ENCODE data around the gene SLC5A1. TPM values are rescaled to one million over a fixed set of nuclear protein-coding genes. Genes with fewer than 3 reads are reported as not detected.

The SLC5A1 gene
- total and polyA plus RNA-seq, 9 of the 15 experiments (the other 6 are each of a cell fraction or from before 2014, with no cell fraction given), result not detected

DNA sequence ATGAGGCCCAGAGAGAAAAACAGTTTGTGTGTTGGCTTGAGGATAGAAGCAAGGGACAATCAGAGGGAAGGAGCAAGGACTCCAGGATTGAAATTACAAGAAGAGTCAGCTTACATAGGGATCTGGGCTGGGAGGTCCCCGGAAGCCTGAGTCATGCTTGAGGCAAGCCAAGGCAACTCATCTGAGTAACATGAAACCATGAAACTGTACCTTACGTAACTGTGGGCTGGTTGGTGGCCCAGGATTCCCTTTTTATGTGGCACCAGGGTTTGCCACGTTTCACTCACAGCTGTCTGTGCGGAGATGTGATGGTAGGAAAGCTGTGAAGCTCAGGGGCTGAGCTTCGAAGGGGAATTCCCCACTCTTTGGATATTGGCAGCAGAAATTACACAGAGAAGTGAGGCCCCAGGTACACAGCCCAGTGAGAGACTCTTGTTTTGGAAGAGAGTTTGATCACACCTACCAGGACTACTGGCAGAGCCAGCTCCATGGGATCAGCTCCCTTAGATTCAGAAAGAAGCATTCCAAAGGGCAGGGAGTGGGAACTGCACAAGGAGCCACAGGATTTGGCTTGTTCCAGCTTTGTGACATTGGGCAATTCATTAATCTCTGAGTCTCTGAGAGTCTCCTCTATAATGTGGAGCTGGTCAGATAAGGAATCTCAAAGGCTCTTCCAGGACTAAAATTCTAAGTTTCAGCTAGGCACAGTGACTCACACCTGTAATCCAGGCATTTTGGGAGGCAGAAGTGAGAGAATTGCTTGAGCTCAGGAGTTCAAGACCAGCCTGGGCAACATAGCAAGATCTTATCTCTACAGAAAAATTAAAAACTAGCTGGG, 7.8 kb downstream of the SLC5A1 start (continued):
- TF ChIP-seq, protein P1, sequence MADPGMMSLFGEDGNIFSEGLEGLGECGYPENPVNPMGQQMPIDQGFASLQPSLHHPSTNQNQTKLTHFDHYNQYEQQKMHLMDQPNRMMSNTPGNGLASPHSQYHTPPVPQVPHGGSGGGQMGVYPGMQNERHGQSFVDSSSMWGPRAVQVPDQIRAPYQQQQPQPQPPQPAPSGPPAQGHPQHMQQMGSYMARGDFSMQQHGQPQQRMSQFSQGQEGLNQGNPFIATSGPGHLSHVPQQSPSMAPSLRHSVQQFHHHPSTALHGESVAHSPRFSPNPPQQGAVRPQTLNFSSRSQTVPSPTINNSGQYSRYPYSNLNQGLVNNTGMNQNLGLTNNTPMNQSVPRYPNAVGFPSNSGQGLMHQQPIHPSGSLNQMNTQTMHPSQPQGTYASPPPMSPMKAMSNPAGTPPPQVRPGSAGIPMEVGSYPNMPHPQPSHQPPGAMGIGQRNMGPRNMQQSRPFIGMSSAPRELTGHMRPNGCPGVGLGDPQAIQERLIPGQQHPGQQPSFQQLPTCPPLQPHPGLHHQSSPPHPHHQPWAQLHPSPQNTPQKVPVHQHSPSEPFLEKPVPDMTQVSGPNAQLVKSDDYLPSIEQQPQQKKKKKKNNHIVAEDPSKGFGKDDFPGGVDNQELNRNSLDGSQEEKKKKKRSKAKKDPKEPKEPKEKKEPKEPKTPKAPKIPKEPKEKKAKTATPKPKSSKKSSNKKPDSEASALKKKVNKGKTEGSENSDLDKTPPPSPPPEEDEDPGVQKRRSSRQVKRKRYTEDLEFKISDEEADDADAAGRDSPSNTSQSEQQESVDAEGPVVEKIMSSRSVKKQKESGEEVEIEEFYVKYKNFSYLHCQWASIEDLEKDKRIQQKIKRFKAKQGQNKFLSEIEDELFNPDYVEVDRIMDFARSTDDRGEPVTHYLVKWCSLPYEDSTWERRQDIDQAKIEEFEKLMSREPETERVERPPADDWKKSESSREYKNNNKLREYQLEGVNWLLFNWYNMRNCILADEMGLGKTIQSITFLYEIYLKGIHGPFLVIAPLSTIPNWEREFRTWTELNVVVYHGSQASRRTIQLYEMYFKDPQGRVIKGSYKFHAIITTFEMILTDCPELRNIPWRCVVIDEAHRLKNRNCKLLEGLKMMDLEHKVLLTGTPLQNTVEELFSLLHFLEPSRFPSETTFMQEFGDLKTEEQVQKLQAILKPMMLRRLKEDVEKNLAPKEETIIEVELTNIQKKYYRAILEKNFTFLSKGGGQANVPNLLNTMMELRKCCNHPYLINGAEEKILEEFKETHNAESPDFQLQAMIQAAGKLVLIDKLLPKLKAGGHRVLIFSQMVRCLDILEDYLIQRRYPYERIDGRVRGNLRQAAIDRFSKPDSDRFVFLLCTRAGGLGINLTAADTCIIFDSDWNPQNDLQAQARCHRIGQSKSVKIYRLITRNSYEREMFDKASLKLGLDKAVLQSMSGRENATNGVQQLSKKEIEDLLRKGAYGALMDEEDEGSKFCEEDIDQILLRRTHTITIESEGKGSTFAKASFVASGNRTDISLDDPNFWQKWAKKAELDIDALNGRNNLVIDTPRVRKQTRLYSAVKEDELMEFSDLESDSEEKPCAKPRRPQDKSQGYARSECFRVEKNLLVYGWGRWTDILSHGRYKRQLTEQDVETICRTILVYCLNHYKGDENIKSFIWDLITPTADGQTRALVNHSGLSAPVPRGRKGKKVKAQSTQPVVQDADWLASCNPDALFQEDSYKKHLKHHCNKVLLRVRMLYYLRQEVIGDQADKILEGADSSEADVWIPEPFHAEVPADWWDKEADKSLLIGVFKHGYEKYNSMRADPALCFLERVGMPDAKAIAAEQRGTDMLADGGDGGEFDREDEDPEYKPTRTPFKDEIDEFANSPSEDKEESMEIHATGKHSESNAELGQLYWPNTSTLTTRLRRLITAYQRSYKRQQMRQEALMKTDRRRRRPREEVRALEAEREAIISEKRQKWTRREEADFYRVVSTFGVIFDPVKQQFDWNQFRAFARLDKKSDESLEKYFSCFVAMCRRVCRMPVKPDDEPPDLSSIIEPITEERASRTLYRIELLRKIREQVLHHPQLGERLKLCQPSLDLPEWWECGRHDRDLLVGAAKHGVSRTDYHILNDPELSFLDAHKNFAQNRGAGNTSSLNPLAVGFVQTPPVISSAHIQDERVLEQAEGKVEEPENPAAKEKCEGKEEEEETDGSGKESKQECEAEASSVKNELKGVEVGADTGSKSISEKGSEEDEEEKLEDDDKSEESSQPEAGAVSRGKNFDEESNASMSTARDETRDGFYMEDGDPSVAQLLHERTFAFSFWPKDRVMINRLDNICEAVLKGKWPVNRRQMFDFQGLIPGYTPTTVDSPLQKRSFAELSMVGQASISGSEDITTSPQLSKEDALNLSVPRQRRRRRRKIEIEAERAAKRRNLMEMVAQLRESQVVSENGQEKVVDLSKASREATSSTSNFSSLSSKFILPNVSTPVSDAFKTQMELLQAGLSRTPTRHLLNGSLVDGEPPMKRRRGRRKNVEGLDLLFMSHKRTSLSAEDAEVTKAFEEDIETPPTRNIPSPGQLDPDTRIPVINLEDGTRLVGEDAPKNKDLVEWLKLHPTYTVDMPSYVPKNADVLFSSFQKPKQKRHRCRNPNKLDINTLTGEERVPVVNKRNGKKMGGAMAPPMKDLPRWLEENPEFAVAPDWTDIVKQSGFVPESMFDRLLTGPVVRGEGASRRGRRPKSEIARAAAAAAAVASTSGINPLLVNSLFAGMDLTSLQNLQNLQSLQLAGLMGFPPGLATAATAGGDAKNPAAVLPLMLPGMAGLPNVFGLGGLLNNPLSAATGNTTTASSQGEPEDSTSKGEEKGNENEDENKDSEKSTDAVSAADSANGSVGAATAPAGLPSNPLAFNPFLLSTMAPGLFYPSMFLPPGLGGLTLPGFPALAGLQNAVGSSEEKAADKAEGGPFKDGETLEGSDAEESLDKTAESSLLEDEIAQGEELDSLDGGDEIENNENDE (IDR thresholded peaks at IDR 0.05; ENCODE audit: low read depth, low read length), result no peak
- TF ChIP-seq ZNF766 (CRISPR knock-in tag; conservative IDR thresholded peaks at IDR 0.05) (no peak), HIVEP1 (CRISPR knock-in tag; IDR thresholded peaks at IDR 0.05) (no peak), ETV6 (IDR thresholded peaks at IDR 0.05; ENCODE audit: borderline replicate concordance in 1 of 2, low read depth in 2 of 2, low read length in 1 of 2) (no peak), ETV6 (CRISPR knock-in tag; IDR thresholded peaks at IDR 0.05; ENCODE audit: borderline replicate concordance) (no peak), HDAC1 (IDR thresholded peaks at IDR 0.05) (no peak), DACH1 (IDR thresholded peaks at IDR 0.05; ENCODE audit: partially characterized antibody) (no peak), POLR2G (IDR thresholded peaks at IDR 0.05; ENCODE audit: low read depth, low read length) (no peak), ZNF436 (CRISPR knock-in tag; IDR thresholded peaks at IDR 0.05) (no peak)
- TF ChIP-seq, protein P2, sequence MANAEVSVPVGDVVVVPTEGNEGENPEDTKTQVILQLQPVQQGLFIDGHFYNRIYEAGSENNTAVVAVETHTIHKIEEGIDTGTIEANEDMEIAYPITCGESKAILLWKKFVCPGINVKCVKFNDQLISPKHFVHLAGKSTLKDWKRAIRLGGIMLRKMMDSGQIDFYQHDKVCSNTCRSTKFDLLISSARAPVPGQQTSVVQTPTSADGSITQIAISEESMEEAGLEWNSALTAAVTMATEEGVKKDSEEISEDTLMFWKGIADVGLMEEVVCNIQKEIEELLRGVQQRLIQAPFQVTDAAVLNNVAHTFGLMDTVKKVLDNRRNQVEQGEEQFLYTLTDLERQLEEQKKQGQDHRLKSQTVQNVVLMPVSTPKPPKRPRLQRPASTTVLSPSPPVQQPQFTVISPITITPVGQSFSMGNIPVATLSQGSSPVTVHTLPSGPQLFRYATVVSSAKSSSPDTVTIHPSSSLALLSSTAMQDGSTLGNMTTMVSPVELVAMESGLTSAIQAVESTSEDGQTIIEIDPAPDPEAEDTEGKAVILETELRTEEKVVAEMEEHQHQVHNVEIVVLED (CRISPR knock-in tag; IDR thresholded peaks at IDR 0.05), result no peak

Data from K562 (cell line).